ENCODE results near the gene GFI1.
A peak's percentile ranks its signal among the peaks of the same experiment; 100 is the strongest.
"Not testable (repeated sequence)": the region's sequence is repeated elsewhere in the genome, so short reads cannot be mapped to it uniquely, and the experiment has no call there.

Gene GFI1

GRCh38 chr1:92464588-92465255 lies 22.0 kb downstream of the GFI1 start:
- no peak for DNase-seq

DNA sequence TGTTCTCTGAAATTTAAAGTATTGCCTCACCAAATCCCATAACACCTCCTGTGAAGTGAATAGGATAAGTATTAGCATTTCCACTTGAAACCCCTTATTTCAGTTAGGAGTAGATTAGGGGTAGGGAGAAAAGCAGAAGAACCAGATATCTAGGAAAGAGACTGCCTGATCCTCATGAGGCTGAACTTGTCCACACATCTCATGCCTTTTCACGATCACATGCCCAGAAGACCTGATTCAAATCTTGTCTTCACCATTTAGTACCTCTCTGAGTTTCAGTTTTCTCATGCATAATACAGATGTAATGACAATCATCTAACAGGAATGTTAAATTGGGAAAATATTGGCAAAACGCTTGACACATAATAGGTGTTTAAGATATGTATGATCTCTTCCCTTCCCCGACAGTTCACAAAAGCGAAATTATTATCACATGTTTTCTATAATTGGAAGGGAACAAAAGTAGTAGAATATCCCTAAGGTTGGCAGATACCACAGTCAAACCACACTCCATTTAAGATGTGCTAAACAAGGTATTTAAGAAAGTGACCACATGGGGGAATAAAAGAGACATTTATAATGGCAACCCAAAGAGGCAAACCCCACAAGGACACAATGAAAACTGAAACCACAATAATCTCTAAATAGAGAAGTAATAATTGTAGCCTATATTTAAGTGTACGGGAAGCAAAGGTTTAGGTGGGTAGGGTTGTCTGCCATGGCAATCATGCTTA lies 25.2 kb downstream of the GFI1 start:
- DNase-seq = peak; percentile 40

DNA sequence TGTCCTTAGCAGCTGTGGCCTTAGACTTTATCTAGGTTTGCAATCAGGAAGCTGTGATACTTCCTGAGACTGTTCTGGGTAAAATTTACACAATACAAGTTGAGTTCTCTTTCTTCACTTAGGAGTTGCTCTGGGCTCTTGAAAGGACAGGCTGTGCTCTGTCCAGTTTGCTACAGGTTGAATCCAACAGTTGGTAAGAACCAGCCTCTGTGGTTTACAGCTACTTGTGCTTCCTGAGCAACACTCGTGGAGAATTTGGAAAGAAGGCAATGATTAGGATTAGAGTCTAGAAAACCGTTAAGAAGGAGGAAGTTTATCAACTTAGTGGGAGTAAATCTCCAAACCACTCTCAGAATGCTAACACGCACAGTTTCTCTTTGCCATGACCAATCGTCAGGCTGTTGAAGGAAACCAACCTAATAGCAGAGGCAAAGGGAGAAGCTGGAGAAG lies 26.8 kb downstream of the GFI1 start:
- no peak for DNase-seq

DNA sequence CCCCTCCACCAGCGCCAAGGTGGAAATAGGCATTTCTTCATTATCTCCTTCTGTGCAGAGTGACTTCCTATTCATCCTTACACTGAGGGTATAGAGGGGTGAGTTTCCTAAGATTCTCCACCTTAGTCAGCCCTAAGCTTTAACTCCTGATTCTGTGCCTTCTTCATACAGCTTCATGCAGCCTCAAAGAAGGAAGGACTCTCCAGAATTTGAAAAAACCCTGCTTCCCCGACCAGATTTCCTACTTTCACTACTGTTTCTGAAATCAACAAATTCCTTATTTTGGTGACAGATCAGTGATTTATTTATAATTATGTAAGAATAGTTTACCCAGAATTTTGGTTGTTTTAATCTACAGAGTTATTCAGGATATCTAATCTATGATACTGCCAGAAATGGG lies 28.6 kb downstream of the GFI1 start:
- no peak for DNase-seq

DNA sequence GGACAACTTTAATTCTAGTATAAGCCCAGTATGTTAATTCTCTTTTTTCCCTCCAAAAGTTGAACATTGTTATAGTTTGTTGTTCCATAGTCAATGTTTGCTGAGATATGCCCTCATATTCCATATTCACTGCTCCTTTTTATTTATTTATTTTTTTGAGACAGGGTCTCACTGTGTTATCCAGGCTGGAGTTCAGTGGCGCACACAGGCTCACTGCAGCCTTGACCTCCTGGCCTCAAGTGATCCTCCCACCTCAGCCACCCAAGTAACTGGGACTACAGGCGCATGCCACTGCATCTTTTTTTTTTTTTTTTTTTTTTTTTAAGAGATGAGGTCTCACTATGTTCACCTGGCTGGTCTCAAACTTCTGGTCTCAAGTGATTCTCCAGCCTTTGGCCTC lies 38.7 kb downstream of the GFI1 start:
- DNase-seq = no peak

DNA sequence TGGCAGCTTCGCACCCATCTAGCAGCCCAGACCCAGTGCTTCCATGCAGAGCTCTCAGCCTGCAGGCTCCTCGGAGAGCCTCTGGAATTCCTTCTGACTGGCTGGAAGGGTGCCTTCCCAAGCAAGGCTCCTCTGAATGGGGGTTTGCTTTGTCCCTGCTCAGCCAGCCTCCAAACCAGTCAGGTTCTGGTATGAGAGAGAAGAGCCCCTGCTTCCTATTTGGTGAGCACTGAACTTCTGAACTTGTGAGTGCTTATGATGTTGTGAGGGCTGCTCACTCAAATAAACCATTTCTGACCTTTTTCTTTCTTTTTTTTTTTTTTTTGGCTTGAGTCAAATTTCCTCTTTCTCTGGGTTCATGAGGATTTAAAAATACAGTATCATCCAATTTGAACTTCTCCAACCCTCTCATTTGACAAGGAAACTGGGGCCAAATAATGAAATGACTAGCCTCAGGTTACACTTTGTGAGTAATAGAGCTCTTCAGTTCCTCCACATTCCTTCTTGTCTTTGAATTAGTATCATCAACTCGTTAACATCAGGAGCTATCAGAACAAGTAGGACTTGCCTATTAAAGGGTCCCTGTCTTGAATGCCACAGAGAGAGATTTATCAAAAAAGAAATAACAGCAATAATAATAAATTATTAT lies 39.6 kb downstream of the GFI1 start:
- DNase-seq = no peak

DNA sequence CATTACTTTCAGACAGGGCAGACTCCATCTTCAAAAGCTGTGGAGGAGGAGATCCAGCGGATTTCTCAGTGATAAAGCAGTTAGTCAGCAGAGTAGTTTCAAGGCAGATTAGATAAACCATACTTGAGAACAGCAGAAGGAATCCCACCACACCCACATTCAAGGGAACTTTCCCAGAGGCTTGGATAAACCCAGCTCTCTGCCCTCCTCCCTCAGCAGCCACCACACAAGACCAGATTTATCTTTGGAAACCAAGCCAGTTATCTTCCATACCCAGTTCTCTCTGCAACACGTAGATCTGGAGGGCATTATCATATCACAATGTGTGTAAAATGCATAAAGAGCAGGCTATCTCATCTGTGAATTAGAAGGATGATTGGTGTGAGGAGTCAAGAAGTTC lies 40.2 kb downstream of the GFI1 start:
- DNase-seq = no peak

DNA sequence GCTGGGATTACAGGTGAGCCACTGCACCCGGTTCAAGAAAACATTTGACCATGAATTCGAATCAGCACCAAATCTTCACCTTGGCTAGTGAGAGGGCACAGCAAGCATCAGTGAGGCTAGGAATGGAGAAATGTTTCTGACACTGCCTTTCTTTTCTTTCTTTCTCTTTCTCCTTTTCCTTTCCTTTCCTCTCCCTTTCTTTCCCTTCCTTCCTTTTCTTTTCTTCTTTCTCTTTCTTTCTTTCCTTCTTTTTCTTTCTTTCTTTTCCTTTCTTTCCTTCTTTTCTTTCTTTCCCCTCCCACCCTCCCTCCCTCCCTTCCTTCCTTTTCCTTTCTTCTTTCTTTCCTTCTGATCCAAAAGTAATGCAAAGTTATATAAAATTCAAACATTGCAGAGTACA lies 40.9 kb downstream of the GFI1 start:
- no peak for DNase-seq

- DNase-seq = no peak
Measured at GRCh38 chr1:92444351-92444750, 42.4 kb downstream of the GFI1 start.

- DNase-seq = no peak
Measured at GRCh38 chr1:92443893-92444292, 42.8 kb downstream of the GFI1 start.

DNA sequence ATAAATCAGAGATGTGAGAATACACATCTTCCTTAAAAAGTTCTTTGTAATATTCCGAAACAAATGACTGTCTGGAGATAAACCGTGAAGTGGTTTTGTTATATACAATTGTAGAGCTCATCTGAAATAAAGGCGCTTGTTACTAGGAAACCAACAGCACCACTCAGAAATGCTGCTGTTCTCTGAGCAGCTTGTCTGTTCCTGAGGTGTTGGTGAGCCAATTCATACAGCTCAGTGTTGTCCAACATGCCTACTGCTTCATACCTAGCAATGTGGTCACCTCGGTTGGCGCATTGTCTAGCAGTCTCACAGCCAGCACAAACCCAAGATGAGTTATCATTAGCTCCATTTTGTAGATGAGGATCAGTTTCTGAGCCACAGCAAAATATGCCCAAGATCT lies 44.4 kb downstream of the GFI1 start:
- DNase-seq = no peak

DNA sequence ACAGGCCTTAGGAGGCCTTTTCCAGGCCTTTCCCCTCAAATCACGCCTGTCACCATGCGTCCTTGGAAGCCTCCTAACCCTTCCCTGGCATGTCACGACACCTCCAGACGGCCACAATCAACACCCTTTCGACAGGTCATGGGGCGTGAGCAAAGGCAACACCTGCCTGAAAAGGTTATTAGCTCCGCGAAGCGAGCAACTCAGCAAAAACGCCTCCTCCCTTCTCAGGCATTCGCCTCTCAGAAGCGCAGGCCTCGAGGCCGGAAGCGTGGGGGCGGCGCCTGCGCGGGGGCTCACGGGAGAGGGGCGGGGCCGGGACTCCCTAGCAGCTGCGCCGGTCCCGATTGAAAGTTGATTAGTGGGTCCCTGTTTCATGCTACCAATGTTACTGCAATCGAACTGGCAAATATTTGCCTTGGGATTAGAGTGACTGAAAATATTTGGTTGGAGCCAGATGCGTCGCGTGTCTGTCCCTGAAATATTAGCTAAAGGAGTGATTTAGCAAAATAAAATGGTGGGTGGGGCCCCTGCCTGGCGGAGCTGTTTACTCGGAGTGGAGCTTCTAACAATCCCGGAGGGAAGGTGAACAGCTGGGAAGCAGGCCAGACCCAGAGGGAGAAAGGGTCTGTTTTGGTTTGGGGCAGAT lies 44.9 kb downstream of the GFI1 start:
- DNase-seq = no peak

DNA sequence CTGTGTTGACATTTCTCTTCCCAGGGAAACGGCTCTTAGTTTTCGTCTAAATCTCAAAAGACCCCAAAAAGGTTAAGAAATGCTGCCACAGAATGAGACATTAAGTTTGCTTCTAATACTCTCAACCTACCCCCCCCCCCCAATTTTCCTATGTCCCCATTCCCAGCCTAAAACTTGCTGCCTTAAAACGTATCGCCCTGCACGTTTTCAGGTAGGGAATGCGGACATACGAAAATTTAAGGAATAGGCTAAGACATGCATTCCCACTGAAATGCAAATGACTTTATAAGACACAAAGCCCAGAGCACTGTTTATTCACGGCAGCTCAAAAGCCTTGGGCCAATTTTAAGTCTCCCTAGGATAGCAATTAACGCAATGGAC lies 45.4 kb downstream of the GFI1 start:
- no peak for DNase-seq

DNA sequence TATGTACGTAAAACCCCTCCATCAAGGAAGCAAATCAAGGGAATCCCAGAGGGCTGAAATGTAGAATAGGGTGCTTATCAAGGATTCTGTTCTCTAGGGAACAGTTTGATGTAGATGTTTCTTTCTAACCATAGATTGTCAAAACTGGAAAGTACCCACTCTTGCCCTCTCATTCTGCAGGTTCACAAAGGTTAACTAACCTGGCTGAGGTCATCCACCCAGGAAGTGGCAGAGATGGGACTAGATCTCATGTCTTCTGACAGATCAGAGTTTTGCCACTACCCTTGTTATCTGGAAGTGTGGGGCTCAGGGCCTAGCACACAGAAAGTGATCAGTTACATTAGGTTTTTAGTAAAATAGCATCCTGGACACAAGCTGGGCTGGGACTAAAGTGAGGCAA lies 47.4 kb downstream of the GFI1 start:
- no peak for DNase-seq

GRCh38 chr1:92434572-92434971 lies 52.2 kb downstream of the GFI1 start:
- not testable (repeated sequence) for DNase-seq

DNA sequence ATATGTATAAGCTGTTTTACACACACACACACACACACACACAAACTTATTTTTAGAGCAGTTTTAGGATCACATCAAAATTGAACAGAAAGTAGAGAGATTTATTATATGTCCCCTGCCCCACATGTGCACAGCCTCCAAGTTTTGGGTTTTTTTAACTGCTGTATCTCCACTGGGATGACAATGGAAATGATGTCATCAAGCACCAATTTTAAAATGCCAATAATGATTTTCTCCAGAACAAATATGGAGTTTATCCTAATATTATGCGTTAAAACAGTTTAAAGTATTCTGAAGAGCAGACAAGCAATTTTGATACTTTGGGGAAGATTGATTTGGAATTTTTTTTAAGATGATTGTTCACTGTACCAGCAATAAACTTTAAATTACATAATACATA lies 56.7 kb downstream of the GFI1 start:
- no peak for DNase-seq

- DNase-seq = no peak
Measured at GRCh38 chr1:92425617-92426016, 61.1 kb downstream of the GFI1 start.

All from CD4-positive, alpha-beta T cell treated with Interleukin-21 for 1 hour (primary cell).